ENCODE data around the gene LIN52. TPM values are rescaled to one million over a fixed set of nuclear protein-coding genes. Genes with fewer than 3 reads are reported as not detected.

Gene LIN52
- total RNA-seq, 1 experiment from 2014 or later: 10.6 TPM

- no peak for TF ChIP-seq MAX (CRISPR knock-in tag; IDR thresholded peaks at IDR 0.05)
- TF ChIP-seq ZNF317 (CRISPR knock-in tag; IDR thresholded peaks at IDR 0.05; ENCODE audit: borderline replicate concordance, low read depth): no peak
- TF ChIP-seq JUN (CRISPR knock-in tag; IDR thresholded peaks at IDR 0.05): no peak
- no peak for TF ChIP-seq ZNF138 (CRISPR knock-in tag; conservative IDR thresholded peaks at IDR 0.05)
- TF ChIP-seq MLX (CRISPR knock-in tag; IDR thresholded peaks at IDR 0.05): no peak
- TF ChIP-seq ZNF263 (CRISPR knock-in tag; IDR thresholded peaks at IDR 0.05; ENCODE audit: low read depth): no peak
- TF ChIP-seq ZMAT4 (CRISPR knock-in tag; IDR thresholded peaks at IDR 0.05): no peak
- TF ChIP-seq ZBTB21 (CRISPR knock-in tag; IDR thresholded peaks at IDR 0.05; ENCODE audit: borderline replicate concordance): no peak
- TF ChIP-seq CTCF (IDR thresholded peaks at IDR 0.05): no peak
- no peak for TF ChIP-seq ZNF671 (CRISPR knock-in tag; IDR thresholded peaks at IDR 0.05)
- no peak for TF ChIP-seq GABPB1 (CRISPR knock-in tag; IDR thresholded peaks at IDR 0.05)
- no peak for TF ChIP-seq ZSCAN18 (CRISPR knock-in tag; IDR thresholded peaks at IDR 0.05)
- TF ChIP-seq ATF6 (CRISPR knock-in tag; IDR thresholded peaks at IDR 0.05): no peak
- TF ChIP-seq NFE2L1 (CRISPR knock-in tag; IDR thresholded peaks at IDR 0.05): no peak
Observed at GRCh38 chr14:74243051-74243450, 158.3 kb downstream of the LIN52 start (continued).

- Mint-ChIP-seq H3K27me3 (ENCODE audit: low read depth) (peaks cover 71% of the 10 kb centered on the region), H3K4me1 (peaks cover 53% of the 10 kb centered on the region), H3K4me3 (no peak overlapping the region), H3K36me3 (no peaks in the 10 kb centered on the region), H3K27ac (no peak overlapping the region), H3K9me3 (no peaks in the 10 kb centered on the region)
- ChIA-PET POLR2A (no interaction called here), CTCF (interaction anchor here (0.5 to 11.1 kb wide), 12 partner anchors 9 to 329 kb away, joined by 3 to 89 read pairs (median 4); no protein-coding TSS in a partner anchor)
- ATAC-seq (peak; percentile 47), DNase-seq (ENCODE audit: low spot score) (peak; percentile 45)
- TF ChIP-seq KAT7 (CRISPR knock-in tag; IDR thresholded peaks at IDR 0.05; ENCODE audit: borderline replicate concordance) (no peak), JAZF1 (CRISPR knock-in tag; IDR thresholded peaks at IDR 0.05) (no peak), ATF3 (CRISPR knock-in tag; conservative IDR thresholded peaks at IDR 0.05) (no peak), ZBTB43 (CRISPR knock-in tag; IDR thresholded peaks at IDR 0.05) (no peak), MAX (CRISPR knock-in tag; IDR thresholded peaks at IDR 0.05) (no peak), FOXJ3 (CRISPR knock-in tag; IDR thresholded peaks at IDR 0.05; ENCODE audit: borderline replicate concordance) (no peak), IRF2 (CRISPR knock-in tag; IDR thresholded peaks at IDR 0.05; ENCODE audit: borderline replicate concordance, low read depth) (no peak), ZNF317 (CRISPR knock-in tag; IDR thresholded peaks at IDR 0.05; ENCODE audit: borderline replicate concordance, low read depth) (no peak), ATF2 (CRISPR knock-in tag; IDR thresholded peaks at IDR 0.05; ENCODE audit: borderline replicate concordance, low read depth) (no peak), ZNF232 (CRISPR knock-in tag; IDR thresholded peaks at IDR 0.05) (no peak), OVOL2 (CRISPR knock-in tag; IDR thresholded peaks at IDR 0.05; ENCODE audit: borderline replicate concordance) (no peak)
Observed at GRCh38 chr14:74244115-74244514, 159.4 kb downstream of the LIN52 start.
